CMK (cell line): ENCODE measurements around the gene NTRK2.

Experiments
- DNase-seq: peaks from one replicate; pipeline ENCODE4 v3.0.0-alpha.2; 2010; ENCODE audit warnings: low read depth

NTRK2 gene

GRCh38 chr9:84781458-84781857 is 111.9 kb downstream of the NTRK2 start:
- no peak for DNase-seq

- DNase-seq: no peak
Measured at GRCh38 chr9:84781931-84782866, 112.7 kb downstream of the NTRK2 start.

- no peak for DNase-seq
Measured at GRCh38 chr9:84785792-84786547, 116.4 kb downstream of the NTRK2 start.

- DNase-seq: no peak
Measured at GRCh38 chr9:84788803-84789462, 119.4 kb downstream of the NTRK2 start.

- DNase-seq: no peak
Measured at GRCh38 chr9:84789463-84789830, 119.9 kb downstream of the NTRK2 start.

- no peak for DNase-seq
Measured at GRCh38 chr9:84791643-84792042, 122.1 kb downstream of the NTRK2 start.

GRCh38 chr9:84793251-84793650 is 123.7 kb downstream of the NTRK2 start:
- no peak for DNase-seq

GRCh38 chr9:84794981-84795637 is 125.6 kb downstream of the NTRK2 start:
- no peak for DNase-seq

GRCh38 chr9:84796404-84796803 is 126.9 kb downstream of the NTRK2 start:
- no peak for DNase-seq

- DNase-seq: no peak
Measured at GRCh38 chr9:84799251-84799650, 129.7 kb downstream of the NTRK2 start.

- DNase-seq: no peak
Measured at GRCh38 chr9:84804951-84805694, 135.6 kb downstream of the NTRK2 start.

- DNase-seq: no peak
Measured at GRCh38 chr9:84807431-84807830, 137.9 kb downstream of the NTRK2 start.

GRCh38 chr9:84807870-84808390 is 138.4 kb downstream of the NTRK2 start:
- DNase-seq: no peak

- no peak for DNase-seq
Measured at GRCh38 chr9:84808416-84808815, 138.9 kb downstream of the NTRK2 start.

GRCh38 chr9:84811072-84811750 is 141.7 kb downstream of the NTRK2 start:
- DNase-seq: no peak

GRCh38 chr9:84811751-84812074 is 142.2 kb downstream of the NTRK2 start:
- no peak for DNase-seq

- DNase-seq: no peak
Measured at GRCh38 chr9:84812355-84812754, 142.8 kb downstream of the NTRK2 start.

GRCh38 chr9:84812847-84813246 is 143.3 kb downstream of the NTRK2 start:
- no peak for DNase-seq

- no peak for DNase-seq
Measured at GRCh38 chr9:84815554-84815953, 146.0 kb downstream of the NTRK2 start.

GRCh38 chr9:84817038-84817437 is 147.5 kb downstream of the NTRK2 start:
- DNase-seq: no peak

GRCh38 chr9:84818791-84819190 is 149.3 kb downstream of the NTRK2 start:
- no peak for DNase-seq
